A673 (cell line): ENCODE measurements around the gene RUBCNL. TPM values are rescaled to one million over a fixed set of nuclear protein-coding genes. Genes with fewer than 3 reads are reported as not detected.

Experiments used
- BruUV-seq: library from RNA; stranded (reverse); fragments of 400-500 nt; replicated peaks from 2 replicates; lab custom pipeline; 2021; lab: Mats Ljungman, UMichigan
- CTCF ChIA-PET: fragments of 300-600 bp; sonication (Branson Sonifier 250); formaldehyde crosslinking; loops from one replicate; lab custom pipeline; 2022; ENCODE audit warnings: antibody characterized with exemption; lab: Charles Lee
- POLR2A ChIA-PET: fragments of 300-600 bp; sonication (Branson Sonifier 250); formaldehyde crosslinking; loops from one replicate; lab custom pipeline; 2022; ENCODE audit warnings: antibody characterized with exemption; ENCODE audit not compliant: low non-redundant PET; lab: Charles Lee
- DNase-seq: peaks from one replicate; pipeline ENCODE4 v3.0.0-alpha.2; 2015; ENCODE audit warnings: low spot score
- H3K27ac ChIP-seq: fragments of 200-600 bp; sonication (generic); 2 replicates; pipeline ENCODE4 v1.5.1; 2016; ENCODE audit warnings: mixed run types, low read depth, mild to moderate bottlenecking, mixed read lengths, antibody characterized with exemption, low read length; ENCODE audit not compliant: poor library complexity, severe bottlenecking
- H3K27me3 ChIP-seq: fragments of 200-600 bp; sonication (generic); replicated peaks from 2 replicates; pipeline ENCODE4 v1.6.1; 2017; ENCODE audit warnings: mixed run types, low read depth, mild to moderate bottlenecking, mixed read lengths, antibody characterized with exemption, low read length; ENCODE audit not compliant: insufficient read depth, poor library complexity
- H3K36me3 ChIP-seq: fragments of 200-600 bp; sonication (generic); 2 replicates; pipeline ENCODE4 v1.6.1; 2016; ENCODE audit warnings: mixed run types, mild to moderate bottlenecking, mixed read lengths, antibody characterized with exemption, low read length; ENCODE audit not compliant: insufficient read depth, poor library complexity, severe bottlenecking
- H3K4me1 ChIP-seq: fragments of 200-600 bp; sonication (generic); 2 replicates; pipeline ENCODE4 v1.6.1; 2017; ENCODE audit warnings: mixed run types, mild to moderate bottlenecking, mixed read lengths, antibody characterized with exemption, low read length; ENCODE audit not compliant: insufficient read depth, poor library complexity, severe bottlenecking
- H3K4me3 ChIP-seq: fragments of 200-600 bp; sonication (generic); 2 replicates; pipeline ENCODE4 v1.5.1; 2016; ENCODE audit warnings: low read depth, mixed run types, mild to moderate bottlenecking, mixed read lengths, low read length; ENCODE audit not compliant: poor library complexity, severe bottlenecking
- H3K9me3 ChIP-seq: fragments of 200-600 bp; sonication (generic); 2 replicates; pipeline ENCODE4 v1.6.1; 2016; ENCODE audit warnings: mixed run types, low read depth, mild to moderate bottlenecking, mixed read lengths, antibody characterized with exemption, low read length; ENCODE audit not compliant: poor library complexity, severe bottlenecking
- EZH2 ChIP-seq: fragments of 200-600 bp; sonication (generic); IDR thresholded peaks from 2 replicates; pipeline ENCODE4 v1.6.1; 2017; ENCODE audit warnings: borderline replicate concordance, low read depth, mild to moderate bottlenecking, mixed read lengths, antibody characterized with exemption, low read length; ENCODE audit not compliant: poor library complexity, severe bottlenecking
- intact Hi-C: fragments of 100-400 bp; cut with micrococcal nuclease; formaldehyde crosslinking; loops from one replicate; pipeline ENCODE4 v1.10.0; 2022; ENCODE audit not compliant: unreplicated experiment
- total RNA-seq: library from RNA; stranded (reverse); gene quantifications from 2 replicates; pipeline ENCODE4 v1.2.3, GENCODE V29; 2021
- TF ChIP-seq, protein P1 (sequence below): fragments of 300-800, 200-600 bp; sonication (generic); conservative IDR thresholded peaks from 2 replicates; pipeline ENCODE4 v1.5.1; 2017; ENCODE audit warnings: low read depth, mild to moderate bottlenecking, antibody characterized with exemption, low read length, moderate library complexity, mixed read lengths

RUBCNL gene
- total RNA-seq, 1 experiment from 2014 or later, result 126 TPM

DNA sequence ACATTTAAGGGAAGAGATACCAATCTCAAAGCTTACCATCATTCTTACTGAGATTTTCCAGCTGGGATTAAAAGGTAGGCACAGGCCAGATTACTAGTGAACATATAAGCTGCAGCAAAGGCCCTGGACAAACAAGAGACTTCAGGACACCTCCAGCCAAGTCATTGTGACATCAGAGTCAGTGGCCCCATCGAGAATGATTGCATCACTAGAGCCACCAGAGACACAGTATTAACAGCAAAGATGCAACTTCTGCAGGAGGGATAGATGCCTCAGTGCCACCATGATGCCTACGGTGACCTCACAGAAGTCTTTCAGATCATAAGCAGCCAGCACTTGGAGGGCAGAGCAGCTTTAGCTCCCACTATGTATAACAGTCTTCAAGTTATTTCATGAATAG, 8.6 kb downstream of the RUBCNL start:
- no peaks in the 10 kb centered on the region for H3K9me3 ChIP-seq
- ChIA-PET POLR2A (no interaction called here), CTCF (no interaction called here)
- intact Hi-C loops, result no loop called here
- no peaks in the 10 kb centered on the region for H3K27me3 ChIP-seq
- no peak overlapping the region for H3K27ac ChIP-seq
- H3K4me1 ChIP-seq, result peaks cover 39% of the 10 kb centered on the region
- H3K36me3 ChIP-seq, result peaks cover 62% of the 10 kb centered on the region
- TF ChIP-seq, protein P1, sequence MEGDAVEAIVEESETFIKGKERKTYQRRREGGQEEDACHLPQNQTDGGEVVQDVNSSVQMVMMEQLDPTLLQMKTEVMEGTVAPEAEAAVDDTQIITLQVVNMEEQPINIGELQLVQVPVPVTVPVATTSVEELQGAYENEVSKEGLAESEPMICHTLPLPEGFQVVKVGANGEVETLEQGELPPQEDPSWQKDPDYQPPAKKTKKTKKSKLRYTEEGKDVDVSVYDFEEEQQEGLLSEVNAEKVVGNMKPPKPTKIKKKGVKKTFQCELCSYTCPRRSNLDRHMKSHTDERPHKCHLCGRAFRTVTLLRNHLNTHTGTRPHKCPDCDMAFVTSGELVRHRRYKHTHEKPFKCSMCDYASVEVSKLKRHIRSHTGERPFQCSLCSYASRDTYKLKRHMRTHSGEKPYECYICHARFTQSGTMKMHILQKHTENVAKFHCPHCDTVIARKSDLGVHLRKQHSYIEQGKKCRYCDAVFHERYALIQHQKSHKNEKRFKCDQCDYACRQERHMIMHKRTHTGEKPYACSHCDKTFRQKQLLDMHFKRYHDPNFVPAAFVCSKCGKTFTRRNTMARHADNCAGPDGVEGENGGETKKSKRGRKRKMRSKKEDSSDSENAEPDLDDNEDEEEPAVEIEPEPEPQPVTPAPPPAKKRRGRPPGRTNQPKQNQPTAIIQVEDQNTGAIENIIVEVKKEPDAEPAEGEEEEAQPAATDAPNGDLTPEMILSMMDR, result no peak
- no TSS peak for BruUV-seq
- DNase-seq, result no peak
- H3K4me3 ChIP-seq, result no peak overlapping the region

DNA sequence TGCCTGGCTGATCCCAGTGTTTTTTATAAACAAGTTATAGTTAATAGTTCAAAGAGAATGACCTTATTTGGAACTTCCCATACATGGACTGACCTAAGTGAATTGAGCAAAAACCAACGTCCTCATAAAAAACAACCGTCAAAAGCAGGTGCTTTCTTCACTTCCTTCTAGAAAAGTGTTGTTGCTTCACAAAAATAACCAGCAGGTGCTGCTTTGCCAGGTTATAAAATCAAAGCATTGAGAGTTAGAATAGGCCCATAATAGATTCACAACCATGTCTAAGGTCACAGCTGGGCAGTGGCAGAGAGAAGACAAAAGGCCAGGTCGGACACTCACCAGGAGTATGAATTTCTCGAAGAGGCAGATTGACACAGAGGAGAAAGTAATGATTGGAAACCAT, 9.5 kb downstream of the RUBCNL start:
- Histone ChIP-seq H3K36me3 (peaks cover 58% of the 10 kb centered on the region), H3K4me3 (no peak overlapping the region), H3K27me3 (no peaks in the 10 kb centered on the region), H3K4me1 (peaks cover 33% of the 10 kb centered on the region), H3K27ac (no peak overlapping the region), H3K9me3 (no peaks in the 10 kb centered on the region)
- CTCF ChIA-PET, result no interaction called here
- intact Hi-C loops, result no loop called here
- BruUV-seq, result no TSS peak
- TF ChIP-seq, protein P1, result no peak
- TF ChIP-seq EZH2, result no peak
- DNase-seq, result no peak
- POLR2A ChIA-PET, result no interaction called here

DNA sequence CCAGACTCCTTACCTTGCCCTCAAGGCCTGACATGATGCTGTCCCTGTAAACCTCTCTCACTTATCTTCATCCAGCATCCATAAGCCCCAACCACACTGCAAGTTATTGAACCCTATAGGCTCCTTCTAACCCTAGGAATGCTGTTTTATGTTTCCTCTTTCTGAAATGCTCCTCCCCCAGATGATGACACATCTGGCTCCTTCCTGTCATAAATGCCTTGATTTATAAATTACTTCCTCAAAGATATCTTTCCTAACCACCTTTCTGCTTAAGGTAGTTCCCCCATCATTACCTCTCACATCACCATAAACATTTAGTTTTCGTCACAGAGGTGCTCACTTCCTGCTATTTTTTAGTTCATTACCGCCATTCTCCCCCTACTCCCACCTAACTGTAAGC, 12.3 kb downstream of the RUBCNL start:
- intact Hi-C loops, result no loop called here
- DNase-seq, result peak; percentile 58
- no peaks in the 10 kb centered on the region for H3K9me3 ChIP-seq
- H3K4me1 ChIP-seq, result peaks cover 38% of the 10 kb centered on the region
- ChIA-PET POLR2A (no interaction called here), CTCF (no interaction called here)
- BruUV-seq, result no TSS peak
- TF ChIP-seq EZH2, result no peak
- TF ChIP-seq, protein P1, result no peak
- H3K27ac ChIP-seq, result peak overlapping the region; percentile 55
- H3K4me3 ChIP-seq, result no peak overlapping the region
- H3K36me3 ChIP-seq, result peaks cover 61% of the 10 kb centered on the region
- no peaks in the 10 kb centered on the region for H3K27me3 ChIP-seq
